SH-SY5Y (cell line): ENCODE data around the gene IFT122.

Source experiments
- GATA2 ChIP-seq: IDR thresholded peaks from 2 replicates; pipeline ENCODE4 v1.6.1; 2011; ENCODE audit warnings: mild to moderate bottlenecking, low read depth, low read length
- GATA3 ChIP-seq: IDR thresholded peaks from 2 replicates; pipeline ENCODE4 v1.6.1; 2011; ENCODE audit warnings: low read depth, mild to moderate bottlenecking, low read length, moderate library complexity

Gene IFT122

DNA sequence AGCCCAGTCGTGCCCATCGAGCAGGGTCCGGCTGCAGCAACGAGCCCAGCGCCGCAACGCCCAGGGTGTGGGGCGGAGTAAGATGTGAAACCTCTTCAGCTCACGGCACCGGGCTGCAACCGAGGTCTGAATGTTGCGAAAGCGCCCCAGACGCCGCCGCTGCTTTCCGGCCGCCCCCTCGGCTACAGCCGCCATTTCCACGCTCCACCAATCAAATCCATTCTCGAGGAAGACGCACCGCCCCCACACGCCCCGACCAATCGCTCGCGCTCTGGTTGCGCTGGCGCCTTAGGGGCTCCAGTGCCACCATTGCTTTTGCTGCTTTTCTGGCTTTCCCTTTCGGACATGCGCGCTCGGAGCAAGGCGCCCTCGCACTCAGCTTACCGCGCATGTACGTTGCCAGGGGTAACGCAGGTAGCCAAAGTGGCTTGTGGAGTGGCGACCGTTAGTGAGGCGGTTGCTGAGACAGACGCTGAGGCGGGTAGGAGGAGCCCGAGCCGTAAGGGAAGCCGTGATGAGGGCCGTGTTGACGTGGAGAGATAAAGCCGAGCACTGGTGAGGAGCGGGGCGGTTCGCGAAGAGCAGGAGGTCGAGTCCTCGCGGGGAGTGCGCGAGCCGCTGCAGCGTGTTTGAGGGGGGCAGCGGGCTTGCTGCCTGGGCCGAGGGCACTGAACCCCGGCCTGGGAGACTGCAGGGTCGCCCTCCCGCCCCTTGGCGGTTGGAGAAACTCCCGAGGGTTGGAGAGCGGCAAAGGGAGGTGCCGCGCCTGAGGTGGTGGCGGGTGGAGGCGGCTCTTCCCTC lies at the start of gene IFT122, which contains the start of gene MBD4:
Gene IFT122 (plus strand): TSS at position 408 of the 801 bp plus-strand sequence. CDS start 107 bp downstream, at position 515.
Gene MBD4 (minus strand): TSS at position 132 of the 801 bp plus-strand sequence. CDS start 115 bp downstream, at position 17.
- TF ChIP-seq GATA3, result no peak
- TF ChIP-seq GATA2, result no peak

GRCh38 chr3:129393271-129393670 lies 46.8 kb upstream of the IFT122 start:
- TF ChIP-seq GATA2, result no peak
- TF ChIP-seq GATA3, result no peak

GRCh38 chr3:129398803-129399144 lies 41.2 kb upstream of the IFT122 start:
- TF ChIP-seq GATA2 (no peak), GATA3 (no peak)

GRCh38 chr3:129399145-129399894 lies 40.7 kb upstream of the IFT122 start:
- no peak for TF ChIP-seq GATA3
- TF ChIP-seq GATA2, result no peak

DNA sequence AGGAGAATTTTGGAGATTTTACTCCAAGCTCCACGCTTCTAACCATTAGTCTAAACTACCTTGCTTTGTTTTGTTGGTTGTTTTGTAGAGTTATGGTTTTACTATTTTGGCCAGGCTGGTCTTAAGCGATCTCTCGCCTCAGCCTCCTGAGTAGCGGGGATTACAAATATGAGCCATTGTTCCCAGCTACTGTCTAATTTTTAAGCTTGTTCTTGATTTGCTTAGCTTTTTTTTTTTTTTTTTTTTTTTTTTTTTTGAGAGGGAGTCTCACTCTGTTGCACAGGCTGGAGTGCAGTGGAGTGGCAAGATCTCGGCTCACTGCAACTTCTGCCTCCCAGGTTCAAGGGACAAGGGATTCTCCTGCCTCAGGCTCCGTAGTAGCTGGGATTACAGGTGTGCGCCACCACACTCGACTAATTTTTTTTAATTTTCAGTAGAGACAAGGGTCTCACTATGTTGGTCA lies 40.1 kb upstream of the IFT122 start:
- no peak for TF ChIP-seq GATA3
- TF ChIP-seq GATA2, result no peak

- TF ChIP-seq GATA3 (no peak), GATA2 (no peak)
Measured at GRCh38 chr3:129402210-129402609, 37.8 kb upstream of the IFT122 start.

GRCh38 chr3:129402616-129403015 lies 37.4 kb upstream of the IFT122 start:
- no peak for TF ChIP-seq GATA3
- TF ChIP-seq GATA2, result no peak

GRCh38 chr3:129403450-129403849 lies 36.6 kb upstream of the IFT122 start:
- TF ChIP-seq GATA2 (no peak), GATA3 (no peak)

DNA sequence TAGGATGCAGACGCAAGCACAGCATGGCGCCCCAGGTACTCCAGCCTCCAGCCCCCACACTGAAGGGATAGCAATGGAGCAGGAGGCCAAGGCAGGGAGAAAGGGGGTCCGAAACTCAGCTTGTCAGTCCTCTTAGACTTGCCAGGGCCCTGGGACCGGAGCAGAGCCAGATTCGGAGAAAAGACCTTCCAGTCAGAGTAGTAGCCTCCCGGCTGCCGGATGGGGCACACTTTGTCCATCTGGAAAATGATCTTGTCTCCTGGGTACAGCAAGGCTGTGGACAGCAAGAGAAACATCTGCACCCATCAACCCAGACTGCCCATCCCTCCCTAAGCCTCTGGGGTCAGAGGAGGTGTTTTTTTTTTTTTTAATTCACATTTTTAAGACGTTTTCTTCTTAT lies 35.9 kb upstream of the IFT122 start:
- TF ChIP-seq GATA2, result no peak
- TF ChIP-seq GATA3, result no peak

DNA sequence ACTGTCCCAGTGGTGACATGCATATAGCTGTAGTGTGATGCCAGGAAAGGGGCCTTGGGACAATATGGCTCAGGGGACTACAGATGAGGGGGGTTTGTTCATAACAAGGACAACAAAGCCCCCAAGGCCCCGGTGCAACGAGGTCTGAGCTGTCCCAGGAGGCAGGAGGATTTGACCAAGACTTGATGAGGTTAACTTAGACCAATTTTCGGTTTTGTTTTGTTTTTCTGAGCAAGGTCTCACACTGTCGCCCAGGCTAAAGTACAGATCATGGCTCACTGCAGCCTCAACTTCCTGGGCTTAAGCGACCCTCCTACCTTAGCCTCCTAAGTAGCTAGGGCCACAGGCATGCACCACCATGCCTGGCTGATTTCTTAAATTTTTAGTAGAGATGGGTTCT lies 35.4 kb upstream of the IFT122 start:
- TF ChIP-seq GATA2 (no peak), GATA3 (no peak)

GRCh38 chr3:129409541-129409940 lies 30.5 kb upstream of the IFT122 start:
- TF ChIP-seq GATA2 (no peak), GATA3 (no peak)

DNA sequence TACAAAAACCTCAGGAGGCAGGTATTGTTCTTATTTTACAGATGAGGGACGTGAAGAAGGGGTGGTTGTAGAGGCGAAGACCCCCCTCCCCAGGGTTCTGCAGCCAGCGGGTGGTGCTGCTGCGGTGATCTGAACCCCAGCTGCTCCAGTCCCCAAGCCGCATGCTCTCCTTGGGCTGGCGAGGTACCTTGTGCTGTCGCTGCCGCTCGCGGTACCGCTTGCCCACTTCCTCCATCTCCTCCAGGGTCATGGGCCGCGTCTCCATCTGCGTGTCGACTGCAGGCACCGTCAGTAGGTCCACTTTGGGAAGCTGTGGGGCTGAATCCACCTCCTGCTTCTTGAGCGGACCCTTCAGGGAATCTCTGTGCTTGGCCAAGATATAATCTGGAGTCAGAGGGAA lies 29.1 kb upstream of the IFT122 start:
- no peak for TF ChIP-seq GATA2
- no peak for TF ChIP-seq GATA3

DNA sequence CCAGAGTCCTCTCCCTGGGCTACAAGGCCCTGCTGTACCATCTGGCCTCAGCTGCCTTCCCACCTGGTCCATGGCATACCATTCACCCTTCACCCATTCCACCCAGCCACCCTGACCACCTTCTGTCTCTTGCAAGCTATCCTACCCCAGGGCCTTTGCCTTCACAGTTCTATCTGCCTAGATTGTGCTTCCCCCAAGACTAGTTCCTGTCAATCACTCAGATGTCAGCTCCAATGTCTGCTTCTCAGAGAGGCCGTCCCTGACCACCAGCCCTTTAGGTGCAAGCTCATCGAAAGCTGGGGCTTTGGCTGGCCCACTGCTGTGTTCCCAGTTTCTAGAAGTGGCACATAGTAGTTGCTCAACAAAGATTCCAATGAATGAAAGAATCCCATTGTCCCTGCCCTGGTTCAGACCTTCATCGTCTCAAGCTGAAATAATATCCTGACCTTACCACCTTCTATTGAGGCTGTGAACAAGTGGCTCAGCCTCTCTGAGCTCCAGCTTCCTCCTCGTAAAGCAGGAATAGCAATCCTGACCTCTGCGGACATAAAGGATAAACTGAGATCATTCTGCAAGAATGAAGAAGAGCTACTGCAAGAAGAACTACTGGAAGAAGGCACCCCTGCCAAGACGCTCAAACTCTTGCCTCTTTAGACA lies 27.4 kb upstream of the IFT122 start:
- TF ChIP-seq GATA3, result no peak
- no peak for TF ChIP-seq GATA2
